GM21825 (cell line): ENCODE measurements around the gene POLR2E.

ENCODE experiments used
- ATAC-seq: cut with Tn5 transposase; IDR thresholded peaks from one replicate; pipeline ENCODE4 v1.9.1; 2021; ENCODE audit warnings: mild to moderate bottlenecking, moderate library complexity; ENCODE audit not compliant: unreplicated experiment

Gene POLR2E

GRCh38 chr19:1066748-1067340 is 28.3 kb downstream of the POLR2E start, which contains the start of gene ARHGAP45:
TSS of gene ARHGAP45 (plus strand) at chr19:1067167. CDS start at chr19:1067406, 239 bp downstream.
- no peak for ATAC-seq

- no peak for ATAC-seq
These were observed 28.9 kb downstream of the POLR2E start for GRCh38 chr19:1066251-1066747.

DNA sequence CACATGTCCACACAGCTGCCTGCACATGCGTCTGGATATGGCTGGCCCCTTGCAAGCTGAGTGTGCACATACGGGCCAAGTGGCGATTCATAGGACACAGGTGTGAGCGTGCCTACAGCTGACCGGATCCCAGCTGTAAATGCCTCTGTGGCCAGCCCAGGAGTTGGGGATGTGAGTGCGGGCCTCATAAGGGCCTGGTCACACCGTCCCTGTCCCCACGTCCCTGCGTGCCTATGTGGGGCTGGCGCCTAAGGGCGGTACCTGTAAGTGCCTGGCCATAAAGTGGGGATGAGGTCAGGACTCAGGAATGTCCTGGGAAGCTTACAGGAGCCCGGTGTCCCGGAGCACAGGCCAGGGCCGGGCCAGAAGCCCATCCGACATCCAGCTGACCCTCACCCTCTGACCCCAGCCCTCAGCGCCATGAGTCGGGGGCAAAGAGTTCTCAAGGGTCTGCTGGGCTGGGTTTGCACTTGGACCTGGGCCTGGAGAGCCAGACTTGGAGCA is 29.5 kb downstream of the POLR2E start:
- no peak for ATAC-seq

GRCh38 chr19:1064661-1065605 is 30.2 kb downstream of the POLR2E start:
- no peak for ATAC-seq

GRCh38 chr19:1063909-1064660 is 31.1 kb downstream of the POLR2E start:
- no peak for ATAC-seq

DNA sequence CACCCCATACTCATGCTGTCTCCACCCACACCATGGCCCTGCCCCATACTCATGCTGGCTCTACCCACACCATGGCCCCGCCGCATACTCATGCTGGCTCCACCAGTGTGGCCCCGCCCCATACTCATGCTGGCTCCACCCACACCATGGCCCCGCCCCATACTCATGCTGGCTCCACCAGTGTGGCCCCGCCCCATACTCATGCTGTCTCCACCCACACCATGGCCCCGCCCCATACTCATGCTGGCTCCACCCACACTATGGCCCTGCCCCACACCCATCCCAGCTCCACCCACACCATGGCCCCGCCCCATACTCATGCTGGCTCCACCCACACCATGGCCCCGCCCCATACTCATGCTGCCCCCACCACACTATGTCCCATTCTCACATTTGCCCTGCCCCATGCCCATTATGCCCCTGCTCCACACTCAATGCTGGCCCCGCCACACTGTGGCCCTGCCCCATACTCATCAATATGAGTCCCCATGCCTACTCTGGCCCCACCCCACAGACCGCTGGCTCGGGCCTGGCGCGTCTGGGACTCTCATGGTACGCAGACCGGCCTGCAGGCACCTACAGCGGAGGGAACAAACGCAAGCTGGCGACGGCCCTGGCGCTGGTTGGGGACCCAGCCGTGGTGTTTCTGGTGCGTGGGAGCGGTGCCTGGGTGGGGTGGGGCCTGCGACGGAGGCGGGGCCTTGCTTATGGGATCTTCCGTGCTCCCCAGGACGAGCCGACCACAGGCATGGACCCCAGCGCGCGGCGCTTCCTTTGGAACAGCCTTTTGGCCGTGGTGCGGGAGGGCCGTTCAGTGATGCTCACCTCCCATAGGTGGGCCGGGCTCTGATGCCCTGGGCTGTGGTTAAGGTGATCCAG is 31.9 kb downstream of the POLR2E start:
- no peak for ATAC-seq

- ATAC-seq, result no peak
These were observed 32.7 kb downstream of the POLR2E start for GRCh38 chr19:1062387-1063029.

DNA sequence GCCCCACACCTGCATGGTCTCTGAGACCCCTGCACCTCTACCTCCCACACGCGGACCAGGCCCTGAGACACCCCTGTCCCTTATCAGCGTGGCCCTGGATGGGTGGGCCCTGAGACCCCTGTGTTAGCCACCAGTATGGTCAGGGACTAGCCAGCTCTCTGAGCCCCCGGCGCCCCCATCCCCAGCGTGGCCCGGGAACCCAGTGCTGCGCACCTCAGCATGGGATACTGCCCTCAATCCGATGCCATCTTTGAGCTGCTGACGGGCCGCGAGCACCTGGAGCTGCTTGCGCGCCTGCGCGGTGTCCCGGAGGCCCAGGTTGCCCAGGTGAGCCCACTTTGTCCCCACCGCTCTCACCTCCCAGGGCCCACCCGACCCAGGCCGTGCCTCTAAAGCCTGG is 33.2 kb downstream of the POLR2E start:
- ATAC-seq, result no peak

GRCh38 chr19:1060689-1061088 is 34.5 kb downstream of the POLR2E start:
- ATAC-seq, result no peak

- ATAC-seq, result no peak
These were observed 37.1 kb downstream of the POLR2E start for GRCh38 chr19:1058112-1058511.

GRCh38 chr19:1057176-1057855 is 37.9 kb downstream of the POLR2E start:
- no peak for ATAC-seq

- no peak for ATAC-seq
These were observed 39.1 kb downstream of the POLR2E start for GRCh38 chr19:1055886-1056620.

- ATAC-seq, result no peak
These were observed 40.1 kb downstream of the POLR2E start for GRCh38 chr19:1055028-1055425.

- no peak for ATAC-seq
These were observed 40.8 kb downstream of the POLR2E start for GRCh38 chr19:1054102-1055027.

- ATAC-seq, result no peak
These were observed 41.7 kb downstream of the POLR2E start for GRCh38 chr19:1053176-1054101.

GRCh38 chr19:1052349-1052975 is 42.7 kb downstream of the POLR2E start:
- ATAC-seq, result no peak
